HepG2 (cell line): Measurements from ENCODE around the gene PHF13. TPM values are rescaled to one million over a fixed set of nuclear protein-coding genes. Genes with fewer than 3 reads are reported as not detected.

ENCODE experiments used
- ARNT ChIP-seq: fragments of 450-650 bp; IDR thresholded peaks from 2 replicates; pipeline ENCODE4 v1.6.1; 2017
- ATRX ChIP-seq: sonication (generic); formaldehyde crosslinking; IDR thresholded peaks from 2 replicates; pipeline ENCODE4 v1.4.0; 2020; ENCODE audit warnings: missing genetic modification reagents, borderline replicate concordance
- CHCHD3 ChIP-seq: sonication (generic); formaldehyde crosslinking; IDR thresholded peaks from 2 replicates; pipeline ENCODE4 v1.8.0; 2022; ENCODE audit warnings: mild to moderate bottlenecking, missing genetic modification reagents, moderate library complexity
- CTCF ChIP-seq: sonication (generic); formaldehyde crosslinking; IDR thresholded peaks from 2 replicates; pipeline ENCODE4 v1.5.0; 2020; ENCODE audit warnings: mild to moderate bottlenecking, missing genetic modification reagents, moderate library complexity
- DNMT3B ChIP-seq: conservative IDR thresholded peaks from 2 replicates; pipeline ENCODE4 v1.6.1; 2016; ENCODE audit warnings: missing biosample characterization, control low read depth
- E2F2 ChIP-seq: sonication (generic); formaldehyde crosslinking; IDR thresholded peaks from 2 replicates; pipeline ENCODE4 v1.4.0; 2020; ENCODE audit warnings: missing genetic modification reagents, borderline replicate concordance
- EHMT2 ChIP-seq: fragments of 200-600 bp; sonication (generic); IDR thresholded peaks from 2 replicates; pipeline ENCODE4 v1.7.0; 2017; ENCODE audit warnings: antibody characterized with exemption, low read depth, low read length, borderline replicate concordance
- HNF4A ChIP-seq: sonication (generic); formaldehyde crosslinking; IDR thresholded peaks from 2 replicates; pipeline ENCODE4 v1.4.0; 2020; ENCODE audit warnings: missing genetic modification reagents
- HOXD1 ChIP-seq: sonication (generic); formaldehyde crosslinking; IDR thresholded peaks from 2 replicates; pipeline ENCODE4 v1.5.0; 2020; ENCODE audit warnings: missing genetic modification reagents
- JARID2 ChIP-seq: sonication (generic); formaldehyde crosslinking; IDR thresholded peaks from 2 replicates; pipeline ENCODE4 v1.8.1; 2023; ENCODE audit warnings: missing genetic modification reagents, inconsistent platforms; ENCODE audit not compliant: insufficient replicate concordance
- JUNB ChIP-seq: sonication (generic); formaldehyde crosslinking; IDR thresholded peaks from 2 replicates; pipeline ENCODE4 v1.8.0; 2022; ENCODE audit warnings: missing genetic modification reagents, mild to moderate bottlenecking, borderline replicate concordance
- KDM4B ChIP-seq: sonication (generic); formaldehyde crosslinking; IDR thresholded peaks from 2 replicates; pipeline ENCODE4 v1.4.0; 2020; ENCODE audit warnings: missing genetic modification reagents
- KLF9 ChIP-seq: IDR thresholded peaks from 2 replicates; pipeline ENCODE4 v1.6.1; 2016; ENCODE audit warnings: low read depth
- MTA1 ChIP-seq: sonication (generic); formaldehyde crosslinking; IDR thresholded peaks from 2 replicates; pipeline ENCODE4 v1.4.0; 2020; ENCODE audit warnings: missing genetic modification reagents, mild to moderate bottlenecking, borderline replicate concordance
- RBM22 ChIP-seq: fragments of 200-400 bp; formaldehyde crosslinking; optimal IDR thresholded peaks from 2 replicates; pipeline ENCODE3; 2017; ENCODE audit warnings: mild to moderate bottlenecking, low read length, moderate library complexity
- SAFB2 ChIP-seq: sonication (generic); formaldehyde crosslinking; IDR thresholded peaks from 2 replicates; pipeline ENCODE4 v1.5.1; 2020; ENCODE audit warnings: missing genetic modification reagents, low read depth, mild to moderate bottlenecking, borderline replicate concordance
- SPEN ChIP-seq: sonication (generic); formaldehyde crosslinking; IDR thresholded peaks from 2 replicates; pipeline ENCODE4 v1.5.1; 2020; ENCODE audit warnings: low read depth, mild to moderate bottlenecking, missing genetic modification reagents
- TGIF2 ChIP-seq: IDR thresholded peaks from 2 replicates; pipeline ENCODE4 v1.6.1; 2016; ENCODE audit warnings: control low read depth, missing compliant biosample characterization
- THAP8 ChIP-seq: sonication (generic); formaldehyde crosslinking; IDR thresholded peaks from 2 replicates; pipeline ENCODE4 v1.5.1; 2020; ENCODE audit warnings: missing genetic modification reagents, mild to moderate bottlenecking, borderline replicate concordance
- ZBTB7B ChIP-seq: sonication (generic); formaldehyde crosslinking; IDR thresholded peaks from 2 replicates; pipeline ENCODE4 v1.4.0; 2020; ENCODE audit warnings: missing genetic modification reagents
- ZFP1 ChIP-seq: IDR thresholded peaks from 2 replicates; pipeline ENCODE4 v1.6.1; 2016
- ZMAT3 ChIP-seq: sonication (generic); formaldehyde crosslinking; conservative IDR thresholded peaks from 2 replicates; pipeline ENCODE4 v1.7.0; 2021; ENCODE audit warnings: missing genetic modification reagents
- ZNF263 ChIP-seq: sonication (generic); formaldehyde crosslinking; IDR thresholded peaks from 2 replicates; pipeline ENCODE4 v1.4.0; 2020; ENCODE audit warnings: missing genetic modification reagents
- ZNF430 ChIP-seq: sonication (generic); formaldehyde crosslinking; IDR thresholded peaks from 2 replicates; pipeline ENCODE4 v1.9.0; 2021; ENCODE audit warnings: mild to moderate bottlenecking, missing genetic modification reagents
- ZNF546 ChIP-seq: sonication (generic); formaldehyde crosslinking; conservative IDR thresholded peaks from 2 replicates; pipeline ENCODE4 v1.8.1; 2023; ENCODE audit warnings: mild to moderate bottlenecking, missing genetic modification reagents
- ZNF597 ChIP-seq: sonication (generic); formaldehyde crosslinking; IDR thresholded peaks from 2 replicates; pipeline ENCODE4 v1.5.0; 2020; ENCODE audit warnings: missing genetic modification reagents
- ZNF773 ChIP-seq: sonication (generic); formaldehyde crosslinking; IDR thresholded peaks from 2 replicates; pipeline ENCODE4 v1.4.0; 2020; ENCODE audit warnings: missing genetic modification reagents, borderline replicate concordance
- polyA plus RNA-seq, 8 experiments: library from polyadenylated mRNA; depleted of rRNA in 3 of 8; stranded (reverse) in 7 of 8; unstranded in 1 of 8; fragments of >200 nt; fragmentation: Illumina TruSeq in 4 of 8; extraction: Trizol in 4 of 8; gene quantifications; 2 replicates each; pipeline versions ENCODE4 v1.2.1 to v1.2.3, GENCODE V29; 2011 to 2016; ENCODE audit warnings: low read depth in 4 of 8, missing spikeins in 1 of 8, mixed read lengths in 1 of 8; ENCODE audit not compliant: insufficient read depth in 1 of 8
- total RNA-seq, 5 experiments: library from RNA; depleted of rRNA; stranded (reverse); fragments of >200 nt; fragmentation: Illumina TruSeq; extraction: Trizol; gene quantifications; 2 replicates each; pipeline ENCODE4 v1.2.3, GENCODE V29; 2016; ENCODE audit warnings: low read depth in 1 of 5

The PHF13 gene
- total and polyA plus RNA-seq, 2 of the 13 experiments (the other 11 are each of a cell fraction or from before 2014, with no cell fraction given) = 4.7 to 7.4 TPM

- no peak for TF ChIP-seq ZBTB7B (CRISPR knock-in tag)
- no peak for TF ChIP-seq ZNF773 (CRISPR knock-in tag)
- TF ChIP-seq KLF9 (CRISPR knock-in tag) = no peak
- TF ChIP-seq ATRX (CRISPR knock-in tag) = no peak
- TF ChIP-seq CTCF = peak; percentile 88
- TF ChIP-seq ZNF430 (CRISPR knock-in tag) = no peak
- no peak for TF ChIP-seq CHCHD3 (CRISPR knock-in tag)
- no peak for TF ChIP-seq ZFP1 (CRISPR knock-in tag)
- no peak for TF ChIP-seq ZNF597
- TF ChIP-seq ZMAT3 (CRISPR knock-in tag) = no peak
- TF ChIP-seq HNF4A (CRISPR knock-in tag) = no peak
- no peak for TF ChIP-seq ARNT
- TF ChIP-seq E2F2 = no peak
- TF ChIP-seq TGIF2 (CRISPR knock-in tag) = no peak
- no peak for TF ChIP-seq DNMT3B
- TF ChIP-seq RBM22 = peak; percentile 77
- no peak for TF ChIP-seq JUNB (CRISPR knock-in tag)
- no peak for TF ChIP-seq THAP8
- peak; percentile 43; the same call in 1 of the 2 replicates for TF ChIP-seq SPEN (CRISPR knock-in tag)
- TF ChIP-seq ZNF263 (CRISPR knock-in tag) = peak; percentile 46; the same call in 1 of the 2 replicates
- no peak; the same call in 1 of the 2 replicates for TF ChIP-seq MTA1 (CRISPR knock-in tag)
- TF ChIP-seq JARID2 (CRISPR knock-in tag) = no peak
- no peak for TF ChIP-seq ZNF546 (CRISPR knock-in tag)
- no peak for TF ChIP-seq KDM4B (CRISPR knock-in tag)
- TF ChIP-seq EHMT2 = no peak
- no peak for TF ChIP-seq SAFB2
- no peak for TF ChIP-seq HOXD1 (CRISPR knock-in tag)
These were observed 21.0 kb downstream of the PHF13 start (continued) for GRCh38 chr1:6634371-6635052.
